ENCODE measurements around the gene ANKRD35. TPM values are rescaled to one million over a fixed set of nuclear protein-coding genes. Genes with fewer than 3 reads are reported as not detected.

ANKRD35 gene
- total and polyA plus RNA-seq, 2 experiments from 2014 or later: 3.6 to 5.6 TPM

DNA sequence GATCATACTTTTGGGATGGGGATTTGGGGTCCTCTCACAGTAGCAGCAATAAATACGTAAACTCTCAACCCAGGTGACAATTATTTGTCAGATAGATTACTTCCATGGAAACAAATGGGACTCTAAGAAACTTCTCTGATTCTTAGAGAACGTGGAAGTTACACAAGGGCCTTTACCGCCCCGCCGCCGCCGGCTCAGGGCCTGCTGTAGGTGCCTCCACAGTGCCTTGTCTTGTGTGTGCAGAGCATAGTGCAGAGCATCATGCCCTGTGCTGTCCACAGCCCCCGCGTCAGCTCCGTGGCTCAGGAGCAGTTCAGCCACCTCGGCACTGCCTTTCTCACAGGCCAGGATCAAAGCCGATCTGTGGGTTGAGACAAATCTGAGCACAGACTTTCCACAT lies 11.0 kb downstream of the ANKRD35 start:
- H4K20me1 ChIP-seq (replicated peaks; ENCODE audit: insufficient read depth): no peaks in the 10 kb centered on the region
- H3F3A ChIP-seq (replicated peaks; ENCODE audit: low read depth): 0 out of 2 replicates have a peak, but pooled peaks cover 9% of the 10 kb centered on the region
- Mint-ChIP-seq H3K9me3 (0 out of 3 replicates have a peak, but pooled peaks cover 4% of the 10 kb centered on the region), H3K4me3 (no peak overlapping the region), H3K27ac (no peak overlapping the region), H3K4me1 (peaks cover 33% of the 10 kb centered on the region), H3K36me3 (ENCODE audit: low read depth) (no peaks in the 10 kb centered on the region), H3K27me3 (ENCODE audit: insufficient read depth, low read depth, poor library complexity) (peaks cover 29% of the 10 kb centered on the region)
- no peak overlapping the region for H3K27ac ChIP-seq (ENCODE audit: low read depth)
- ATAC-seq: no peak
- peaks cover 33% of the 10 kb centered on the region for H3K27me3 ChIP-seq (ENCODE audit: insufficient read depth)
- H3K4me1 ChIP-seq (ENCODE audit: insufficient read depth): peaks cover 9% of the 10 kb centered on the region
- no peaks in the 10 kb centered on the region for H3K36me3 ChIP-seq (ENCODE audit: insufficient read depth)
- no peak overlapping the region for H2AFZ ChIP-seq
- H3K79me2 ChIP-seq (replicated peaks; ENCODE audit: insufficient read depth): no peaks in the 10 kb centered on the region
- TF ChIP-seq POLR2AphosphoS5 (IDR thresholded peaks at IDR 0.05; ENCODE audit: low read depth) (no peak), JUNB (IDR thresholded peaks at IDR 0.05; ENCODE audit: unreplicated experiment) (no peak), CREB1 (CRISPR knock-in tag; IDR thresholded peaks at IDR 0.05; ENCODE audit: low read depth) (no peak), ZNF114 (CRISPR knock-in tag; IDR thresholded peaks at IDR 0.05) (no peak)
- TF ChIP-seq, protein P1, sequence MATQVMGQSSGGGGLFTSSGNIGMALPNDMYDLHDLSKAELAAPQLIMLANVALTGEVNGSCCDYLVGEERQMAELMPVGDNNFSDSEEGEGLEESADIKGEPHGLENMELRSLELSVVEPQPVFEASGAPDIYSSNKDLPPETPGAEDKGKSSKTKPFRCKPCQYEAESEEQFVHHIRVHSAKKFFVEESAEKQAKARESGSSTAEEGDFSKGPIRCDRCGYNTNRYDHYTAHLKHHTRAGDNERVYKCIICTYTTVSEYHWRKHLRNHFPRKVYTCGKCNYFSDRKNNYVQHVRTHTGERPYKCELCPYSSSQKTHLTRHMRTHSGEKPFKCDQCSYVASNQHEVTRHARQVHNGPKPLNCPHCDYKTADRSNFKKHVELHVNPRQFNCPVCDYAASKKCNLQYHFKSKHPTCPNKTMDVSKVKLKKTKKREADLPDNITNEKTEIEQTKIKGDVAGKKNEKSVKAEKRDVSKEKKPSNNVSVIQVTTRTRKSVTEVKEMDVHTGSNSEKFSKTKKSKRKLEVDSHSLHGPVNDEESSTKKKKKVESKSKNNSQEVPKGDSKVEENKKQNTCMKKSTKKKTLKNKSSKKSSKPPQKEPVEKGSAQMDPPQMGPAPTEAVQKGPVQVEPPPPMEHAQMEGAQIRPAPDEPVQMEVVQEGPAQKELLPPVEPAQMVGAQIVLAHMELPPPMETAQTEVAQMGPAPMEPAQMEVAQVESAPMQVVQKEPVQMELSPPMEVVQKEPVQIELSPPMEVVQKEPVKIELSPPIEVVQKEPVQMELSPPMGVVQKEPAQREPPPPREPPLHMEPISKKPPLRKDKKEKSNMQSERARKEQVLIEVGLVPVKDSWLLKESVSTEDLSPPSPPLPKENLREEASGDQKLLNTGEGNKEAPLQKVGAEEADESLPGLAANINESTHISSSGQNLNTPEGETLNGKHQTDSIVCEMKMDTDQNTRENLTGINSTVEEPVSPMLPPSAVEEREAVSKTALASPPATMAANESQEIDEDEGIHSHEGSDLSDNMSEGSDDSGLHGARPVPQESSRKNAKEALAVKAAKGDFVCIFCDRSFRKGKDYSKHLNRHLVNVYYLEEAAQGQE (IDR thresholded peaks at IDR 0.05; ENCODE audit: unreplicated experiment): no peak
- TF ChIP-seq, protein P2, sequence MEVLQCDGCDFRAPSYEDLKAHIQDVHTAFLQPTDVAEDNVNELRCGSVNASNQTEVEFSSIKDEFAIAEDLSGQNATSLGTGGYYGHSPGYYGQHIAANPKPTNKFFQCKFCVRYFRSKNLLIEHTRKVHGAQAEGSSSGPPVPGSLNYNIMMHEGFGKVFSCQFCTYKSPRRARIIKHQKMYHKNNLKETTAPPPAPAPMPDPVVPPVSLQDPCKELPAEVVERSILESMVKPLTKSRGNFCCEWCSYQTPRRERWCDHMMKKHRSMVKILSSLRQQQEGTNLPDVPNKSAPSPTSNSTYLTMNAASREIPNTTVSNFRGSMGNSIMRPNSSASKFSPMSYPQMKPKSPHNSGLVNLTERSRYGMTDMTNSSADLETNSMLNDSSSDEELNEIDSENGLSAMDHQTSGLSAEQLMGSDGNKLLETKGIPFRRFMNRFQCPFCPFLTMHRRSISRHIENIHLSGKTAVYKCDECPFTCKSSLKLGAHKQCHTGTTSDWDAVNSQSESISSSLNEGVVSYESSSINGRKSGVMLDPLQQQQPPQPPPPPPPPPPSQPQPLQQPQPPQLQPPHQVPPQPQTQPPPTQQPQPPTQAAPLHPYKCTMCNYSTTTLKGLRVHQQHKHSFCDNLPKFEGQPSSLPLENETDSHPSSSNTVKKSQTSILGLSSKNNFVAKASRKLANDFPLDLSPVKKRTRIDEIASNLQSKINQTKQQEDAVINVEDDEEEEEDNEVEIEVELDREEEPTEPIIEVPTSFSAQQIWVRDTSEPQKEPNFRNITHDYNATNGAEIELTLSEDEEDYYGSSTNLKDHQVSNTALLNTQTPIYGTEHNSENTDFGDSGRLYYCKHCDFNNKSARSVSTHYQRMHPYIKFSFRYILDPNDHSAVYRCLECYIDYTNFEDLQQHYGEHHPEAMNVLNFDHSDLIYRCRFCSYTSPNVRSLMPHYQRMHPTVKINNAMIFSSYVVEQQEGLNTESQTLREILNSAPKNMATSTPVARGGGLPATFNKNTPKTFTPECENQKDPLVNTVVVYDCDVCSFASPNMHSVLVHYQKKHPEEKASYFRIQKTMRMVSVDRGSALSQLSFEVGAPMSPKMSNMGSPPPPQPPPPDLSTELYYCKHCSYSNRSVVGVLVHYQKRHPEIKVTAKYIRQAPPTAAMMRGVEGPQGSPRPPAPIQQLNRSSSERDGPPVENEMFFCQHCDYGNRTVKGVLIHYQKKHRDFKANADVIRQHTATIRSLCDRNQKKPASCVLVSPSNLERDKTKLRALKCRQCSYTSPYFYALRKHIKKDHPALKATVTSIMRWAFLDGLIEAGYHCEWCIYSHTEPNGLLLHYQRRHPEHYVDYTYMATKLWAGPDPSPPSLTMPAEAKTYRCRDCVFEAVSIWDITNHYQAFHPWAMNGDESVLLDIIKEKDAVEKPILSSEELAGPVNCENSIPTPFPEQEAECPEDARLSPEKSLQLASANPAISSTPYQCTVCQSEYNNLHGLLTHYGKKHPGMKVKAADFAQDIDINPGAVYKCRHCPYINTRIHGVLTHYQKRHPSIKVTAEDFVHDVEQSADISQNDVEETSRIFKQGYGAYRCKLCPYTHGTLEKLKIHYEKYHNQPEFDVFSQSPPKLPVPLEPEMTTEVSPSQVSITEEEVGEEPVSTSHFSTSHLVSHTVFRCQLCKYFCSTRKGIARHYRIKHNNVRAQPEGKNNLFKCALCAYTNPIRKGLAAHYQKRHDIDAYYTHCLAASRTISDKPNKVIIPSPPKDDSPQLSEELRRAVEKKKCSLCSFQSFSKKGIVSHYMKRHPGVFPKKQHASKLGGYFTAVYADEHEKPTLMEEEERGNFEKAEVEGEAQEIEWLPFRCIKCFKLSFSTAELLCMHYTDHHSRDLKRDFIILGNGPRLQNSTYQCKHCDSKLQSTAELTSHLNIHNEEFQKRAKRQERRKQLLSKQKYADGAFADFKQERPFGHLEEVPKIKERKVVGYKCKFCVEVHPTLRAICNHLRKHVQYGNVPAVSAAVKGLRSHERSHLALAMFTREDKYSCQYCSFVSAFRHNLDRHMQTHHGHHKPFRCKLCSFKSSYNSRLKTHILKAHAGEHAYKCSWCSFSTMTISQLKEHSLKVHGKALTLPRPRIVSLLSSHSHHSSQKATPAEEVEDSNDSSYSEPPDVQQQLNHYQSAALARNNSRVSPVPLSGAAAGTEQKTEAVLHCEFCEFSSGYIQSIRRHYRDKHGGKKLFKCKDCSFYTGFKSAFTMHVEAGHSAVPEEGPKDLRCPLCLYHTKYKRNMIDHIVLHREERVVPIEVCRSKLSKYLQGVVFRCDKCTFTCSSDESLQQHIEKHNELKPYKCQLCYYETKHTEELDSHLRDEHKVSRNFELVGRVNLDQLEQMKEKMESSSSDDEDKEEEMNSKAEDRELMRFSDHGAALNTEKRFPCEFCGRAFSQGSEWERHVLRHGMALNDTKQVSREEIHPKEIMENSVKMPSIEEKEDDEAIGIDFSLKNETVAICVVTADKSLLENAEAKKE (CRISPR knock-in tag; IDR thresholded peaks at IDR 0.05): no peak
- no peak for DNase-seq (ENCODE audit: low spot score)
- H3K4me3 ChIP-seq: no peak overlapping the region
- no peak overlapping the region for H3K4me2 ChIP-seq
- H3K9me2 ChIP-seq (ENCODE audit: insufficient read depth): no peaks in the 10 kb centered on the region
